ENCODE results near the gene ATP8A2.

The ATP8A2 gene

DNA sequence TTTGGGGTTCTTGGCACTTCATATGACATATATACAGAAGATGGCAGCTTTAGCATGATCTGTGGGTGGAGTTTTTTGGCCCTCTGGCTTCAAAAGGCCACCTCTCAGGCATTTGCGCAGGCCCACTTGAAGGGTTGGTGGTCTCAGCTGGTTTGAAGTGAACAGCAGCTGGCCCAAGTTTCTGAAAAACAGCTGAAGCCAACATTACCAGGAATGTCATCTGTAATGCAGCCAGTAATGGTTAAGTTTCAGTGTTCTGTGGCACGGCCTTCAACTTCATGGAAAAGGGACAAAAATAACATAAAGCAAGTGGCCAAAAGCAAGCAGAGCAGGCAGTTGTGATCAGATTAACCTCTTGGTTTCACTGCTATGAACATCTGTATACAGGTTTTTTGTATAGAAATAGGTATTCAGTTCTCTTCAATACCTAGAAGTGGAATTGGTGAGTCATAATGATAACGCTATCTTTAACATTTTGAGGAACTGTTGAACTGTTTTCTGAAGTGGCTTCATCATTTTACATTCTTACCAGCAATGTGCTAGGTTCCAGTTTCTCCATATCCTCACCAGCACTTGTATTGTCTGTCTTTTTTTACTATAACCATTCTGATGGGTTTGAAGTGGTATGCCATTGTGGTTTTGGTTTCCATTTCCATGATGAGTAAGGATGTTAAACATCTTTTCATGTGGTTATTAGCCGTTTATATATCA, 434.6 kb downstream of the ATP8A2 start:
- Histone ChIP-seq H3K27me3 (no peaks in the 10 kb centered on the region), H3K4me3 (ENCODE audit: low read depth in 1 of 2, low read length in 1 of 2) (no peak overlapping the region), H3K27ac (no peak overlapping the region), H3K36me3 (no peaks in the 10 kb centered on the region), H3K4me1 (ENCODE audit: control insufficient read depth in 1 of 2, insufficient read depth in 1 of 2, low read depth in 1 of 2, low read length in 1 of 2) (no peaks in the 10 kb centered on the region), H3K9me3 (no peaks in the 10 kb centered on the region)
- TF ChIP-seq, protein P1, sequence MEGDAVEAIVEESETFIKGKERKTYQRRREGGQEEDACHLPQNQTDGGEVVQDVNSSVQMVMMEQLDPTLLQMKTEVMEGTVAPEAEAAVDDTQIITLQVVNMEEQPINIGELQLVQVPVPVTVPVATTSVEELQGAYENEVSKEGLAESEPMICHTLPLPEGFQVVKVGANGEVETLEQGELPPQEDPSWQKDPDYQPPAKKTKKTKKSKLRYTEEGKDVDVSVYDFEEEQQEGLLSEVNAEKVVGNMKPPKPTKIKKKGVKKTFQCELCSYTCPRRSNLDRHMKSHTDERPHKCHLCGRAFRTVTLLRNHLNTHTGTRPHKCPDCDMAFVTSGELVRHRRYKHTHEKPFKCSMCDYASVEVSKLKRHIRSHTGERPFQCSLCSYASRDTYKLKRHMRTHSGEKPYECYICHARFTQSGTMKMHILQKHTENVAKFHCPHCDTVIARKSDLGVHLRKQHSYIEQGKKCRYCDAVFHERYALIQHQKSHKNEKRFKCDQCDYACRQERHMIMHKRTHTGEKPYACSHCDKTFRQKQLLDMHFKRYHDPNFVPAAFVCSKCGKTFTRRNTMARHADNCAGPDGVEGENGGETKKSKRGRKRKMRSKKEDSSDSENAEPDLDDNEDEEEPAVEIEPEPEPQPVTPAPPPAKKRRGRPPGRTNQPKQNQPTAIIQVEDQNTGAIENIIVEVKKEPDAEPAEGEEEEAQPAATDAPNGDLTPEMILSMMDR (IDR thresholded peaks at IDR 0.05), result no peak

DNA sequence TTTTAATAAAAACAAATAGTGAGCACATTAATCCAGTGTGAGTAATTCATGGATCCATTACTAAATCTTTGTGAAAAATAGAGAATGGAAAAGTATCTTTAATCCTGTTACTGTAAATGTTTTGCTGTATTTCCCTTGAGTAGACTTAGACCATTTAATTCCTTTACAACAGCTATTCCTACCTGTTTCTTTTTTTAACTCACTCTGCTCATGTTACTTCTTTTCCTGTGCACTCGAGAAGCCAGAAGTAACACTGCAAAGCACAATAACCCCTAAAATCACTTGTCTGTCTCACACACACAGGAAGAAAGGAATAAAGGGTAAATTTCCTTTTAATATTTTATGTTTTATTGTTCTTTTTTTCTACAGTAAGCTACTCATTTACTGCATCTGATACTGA, 435.8 kb downstream of the ATP8A2 start:
- Histone ChIP-seq H3K27ac (no peak overlapping the region), H3K36me3 (no peaks in the 10 kb centered on the region), H3K9me3 (no peaks in the 10 kb centered on the region), H3K4me1 (ENCODE audit: control insufficient read depth in 1 of 2, insufficient read depth in 1 of 2, low read depth in 1 of 2, low read length in 1 of 2) (no peaks in the 10 kb centered on the region), H3K27me3 (no peaks in the 10 kb centered on the region), H3K4me3 (ENCODE audit: low read depth in 1 of 2, low read length in 1 of 2) (no peak overlapping the region)
- TF ChIP-seq, protein P1 (IDR thresholded peaks at IDR 0.05), result no peak

DNA sequence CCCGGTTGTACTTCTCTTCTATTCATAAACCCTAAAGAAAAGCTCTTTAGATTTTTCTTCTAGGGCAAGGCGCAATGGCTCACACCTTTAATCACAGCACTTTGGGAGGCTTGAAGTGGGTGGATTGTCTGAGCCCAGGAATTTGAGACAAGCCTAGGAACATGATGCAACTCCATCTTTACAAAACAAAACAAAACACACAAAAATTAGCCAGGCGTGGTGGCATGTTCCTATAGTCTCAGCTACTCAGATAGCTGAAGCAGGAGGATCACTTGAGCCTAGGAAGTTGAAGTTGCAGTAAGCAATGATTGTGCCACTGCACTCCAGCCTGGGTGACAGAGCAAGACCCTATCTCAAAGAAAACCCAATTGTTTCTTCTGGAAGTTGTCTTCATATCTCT, 439.7 kb downstream of the ATP8A2 start:
- no peaks in the 10 kb centered on the region for H3K27me3 ChIP-seq
- H3K4me3 ChIP-seq (ENCODE audit: low read depth in 1 of 2, low read length in 1 of 2), result no peak overlapping the region
- TF ChIP-seq, protein P1 (IDR thresholded peaks at IDR 0.05), result no peak
- H3K27ac ChIP-seq, result no peak overlapping the region
- H3K36me3 ChIP-seq, result no peaks in the 10 kb centered on the region
- no peaks in the 10 kb centered on the region for H3K4me1 ChIP-seq (ENCODE audit: control insufficient read depth in 1 of 2, insufficient read depth in 1 of 2, low read depth in 1 of 2, low read length in 1 of 2)
- H3K9me3 ChIP-seq, result no peaks in the 10 kb centered on the region

DNA sequence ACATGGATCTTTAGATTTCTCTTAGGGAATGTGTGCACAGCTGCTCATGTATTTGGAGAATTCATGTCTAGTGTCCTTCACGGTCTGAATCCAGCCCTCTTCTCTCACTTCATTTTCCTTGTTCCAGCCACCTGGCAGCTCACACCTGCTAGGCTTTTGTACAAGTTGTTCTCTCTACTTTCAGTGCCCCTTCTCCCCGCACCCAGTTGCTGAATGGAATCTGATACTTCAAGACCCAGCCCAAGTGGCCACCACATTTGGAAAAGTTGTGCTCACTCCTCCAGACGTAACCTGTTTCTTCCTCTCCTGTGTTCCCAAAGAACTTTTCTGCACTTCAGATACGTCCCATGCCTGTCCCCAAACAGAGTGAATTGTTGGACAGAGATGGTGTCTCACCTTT, 444.5 kb downstream of the ATP8A2 start:
- Histone ChIP-seq H3K27ac (no peak overlapping the region), H3K36me3 (no peaks in the 10 kb centered on the region), H3K4me3 (ENCODE audit: low read depth in 1 of 2, low read length in 1 of 2) (no peak overlapping the region), H3K9me3 (no peaks in the 10 kb centered on the region), H3K4me1 (ENCODE audit: control insufficient read depth in 1 of 2, insufficient read depth in 1 of 2, low read depth in 1 of 2, low read length in 1 of 2) (no peaks in the 10 kb centered on the region), H3K27me3 (no peaks in the 10 kb centered on the region)
- TF ChIP-seq, protein P1 (IDR thresholded peaks at IDR 0.05), result no peak

DNA sequence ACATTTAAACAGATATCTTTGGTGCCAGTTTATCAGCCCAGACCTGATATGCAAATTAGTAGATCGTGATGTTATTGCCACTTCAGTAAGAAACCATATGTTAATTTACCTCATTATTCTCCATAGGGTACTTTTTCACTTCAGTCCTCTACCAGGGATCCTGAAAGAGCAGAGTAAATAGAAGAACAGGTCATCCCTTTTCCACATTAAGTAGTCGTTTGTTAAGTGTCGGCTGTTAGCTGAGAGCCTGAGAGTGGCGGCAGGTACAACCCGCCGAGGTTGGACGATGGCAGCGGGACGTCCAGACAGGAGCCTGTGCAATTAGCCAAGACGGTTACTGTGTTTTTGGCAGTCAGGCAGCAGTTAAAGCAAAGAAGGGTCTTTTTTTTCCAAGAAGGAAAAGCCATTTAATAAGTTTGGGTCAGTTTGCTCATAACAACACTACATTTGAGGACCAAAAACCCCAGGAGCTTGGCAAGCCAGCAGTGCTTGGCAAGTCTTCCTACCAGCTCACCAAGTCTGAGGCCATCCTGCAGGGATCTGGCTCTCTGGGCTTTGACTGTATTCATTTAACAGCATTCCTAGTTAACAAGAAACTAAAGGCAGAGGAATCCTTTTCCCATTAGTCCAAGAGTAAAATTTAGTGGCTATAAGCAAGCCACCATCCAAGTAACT, 448.2 kb downstream of the ATP8A2 start:
- Histone ChIP-seq H3K27ac (no peak overlapping the region), H3K4me3 (ENCODE audit: low read depth in 1 of 2, low read length in 1 of 2) (no peak overlapping the region), H3K9me3 (no peaks in the 10 kb centered on the region), H3K36me3 (no peaks in the 10 kb centered on the region), H3K27me3 (no peaks in the 10 kb centered on the region), H3K4me1 (ENCODE audit: control insufficient read depth in 1 of 2, insufficient read depth in 1 of 2, low read depth in 1 of 2, low read length in 1 of 2) (no peaks in the 10 kb centered on the region)
- TF ChIP-seq, protein P1 (IDR thresholded peaks at IDR 0.05), result no peak

Data from neutrophil (primary cell).